NB4 (cell line): Measurements from ENCODE around the gene ENOX2.

Experiments used
- CTCF ChIP-seq: IDR thresholded peaks from one replicate; pipeline ENCODE4 v1.5.1; 2012; ENCODE audit warnings: low read depth, low read length
- MAX ChIP-seq: IDR thresholded peaks from 2 replicates; pipeline ENCODE4 v1.6.1; 2011; ENCODE audit warnings: low read depth, low read length

- TF ChIP-seq CTCF (no peak), MAX (no peak)
Observed at GRCh38 chrX:130715299-130715698, 187.7 kb downstream of the ENOX2 start.
